OCI-LY3 (cell line): ENCODE data around the gene SPEF2.

Experiments
- H2AFZ ChIP-seq: fragments of 200-600, 300-600 bp; shearing (Covaris generic); 2 replicates; pipeline ENCODE4 v1.6.0; 2014; ENCODE audit warnings: antibody characterized with exemption, low read depth, low read length
- H3K27ac ChIP-seq: fragments of 200-600, 300-600 bp; sonication (generic); 2 replicates; pipeline ENCODE4 v1.5.1; 2014; ENCODE audit warnings: mild to moderate bottlenecking, low read length, moderate library complexity, mixed read lengths
- H3K27me3 ChIP-seq: fragments of 200-600, 300-600 bp; sonication (generic); 2 replicates; pipeline ENCODE4 v1.6.1; 2014; ENCODE audit warnings: low read depth, low read length, mixed read lengths
- H3K36me3 ChIP-seq: fragments of 200-600, 300-600 bp; sonication (generic); replicated peaks from 2 replicates; pipeline ENCODE3; 2014; ENCODE audit warnings: low read depth, low read length, mixed read lengths
- H3K4me1 ChIP-seq: fragments of 300-600, 200-600 bp; sonication (generic); 2 replicates; pipeline ENCODE4 v1.6.1; 2014; ENCODE audit warnings: low read length, mixed read lengths
- H3K4me2 ChIP-seq: fragments of 200-600, 300-600 bp; sonication (generic); 2 replicates; pipeline ENCODE4 v1.6.1; 2014; ENCODE audit warnings: low read length, mixed read lengths
- H3K4me3 ChIP-seq: fragments of 300-600, 200-600 bp; sonication (generic); 2 replicates; pipeline ENCODE4 v1.5.1; 2014; ENCODE audit warnings: antibody characterized with exemption, mild to moderate bottlenecking, low read length, moderate library complexity
- H3K79me2 ChIP-seq: fragments of 300-600, 200-600 bp; shearing (Covaris generic); 2 replicates; pipeline ENCODE4 v1.6.1; 2014; ENCODE audit warnings: mild to moderate bottlenecking, low read length, mixed read lengths
- H3K9ac ChIP-seq: fragments of 300-600, 200-600 bp; shearing (Covaris generic); 2 replicates; pipeline ENCODE4 v1.6.0; 2014; ENCODE audit warnings: mild to moderate bottlenecking, low read length, moderate library complexity
- H3K9me3 ChIP-seq: fragments of 200-600, 300-600 bp; shearing (Covaris generic); 2 replicates; pipeline ENCODE4 v1.6.1; 2014; ENCODE audit warnings: low read length, mixed read lengths; ENCODE audit not compliant: insufficient read depth
- H4K20me1 ChIP-seq: fragments of 200-600, 300-600 bp; sonication (generic); 2 replicates; pipeline ENCODE4 v1.6.1; 2016; ENCODE audit warnings: low read length, mixed read lengths; ENCODE audit not compliant: insufficient read depth
- CTCF ChIP-seq: fragments of 200-600, 300-600 bp; sonication (generic); IDR thresholded peaks from 2 replicates; pipeline ENCODE4 v1.5.1; 2014; ENCODE audit warnings: antibody characterized with exemption, low read length, low read depth
- EZH2phosphoT487 ChIP-seq: fragments of 200-600 bp; shearing (Covaris generic); IDR thresholded peaks from 2 replicates; pipeline ENCODE4 v1.6.1; 2018; ENCODE audit warnings: antibody characterized with exemption, mixed run types, low read depth

The SPEF2 gene

GRCh38 chr5:35660451-35660850, 42.8 kb downstream of the SPEF2 start:
- H3K4me1 ChIP-seq, result no peaks in the 10 kb centered on the region
- no peaks in the 10 kb centered on the region for H3K9me3 ChIP-seq
- H3K36me3 ChIP-seq, result no peaks in the 10 kb centered on the region
- H3K4me3 ChIP-seq, result no peak overlapping the region
- no peaks in the 10 kb centered on the region for H3K79me2 ChIP-seq
- no peak overlapping the region for H3K4me2 ChIP-seq
- TF ChIP-seq EZH2phosphoT487 (no peak), CTCF (no peak)
- no peaks in the 10 kb centered on the region for H4K20me1 ChIP-seq
- no peak overlapping the region for H2AFZ ChIP-seq
- H3K9ac ChIP-seq, result no peak overlapping the region
- no peak overlapping the region for H3K27ac ChIP-seq
- H3K27me3 ChIP-seq, result no peaks in the 10 kb centered on the region

- H3K4me1 ChIP-seq, result peaks cover 12% of the 10 kb centered on the region
- no peak overlapping the region for H2AFZ ChIP-seq
- no peak overlapping the region for H3K4me2 ChIP-seq
- no peaks in the 10 kb centered on the region for H3K9me3 ChIP-seq
- H3K9ac ChIP-seq, result no peak overlapping the region
- no peaks in the 10 kb centered on the region for H3K79me2 ChIP-seq
- no peaks in the 10 kb centered on the region for H3K36me3 ChIP-seq
- no peaks in the 10 kb centered on the region for H4K20me1 ChIP-seq
- H3K4me3 ChIP-seq, result no peak overlapping the region
- no peak overlapping the region for H3K27ac ChIP-seq
- TF ChIP-seq EZH2phosphoT487 (no peak), CTCF (no peak)
- peaks cover 18% of the 10 kb centered on the region for H3K27me3 ChIP-seq
These were observed 46.9 kb downstream of the SPEF2 start for GRCh38 chr5:35664584-35664983.

- no peak for TF ChIP-seq CTCF
- TF ChIP-seq EZH2phosphoT487, result no peak
- Histone ChIP-seq H3K79me2 (no peaks in the 10 kb centered on the region), H3K36me3 (no peaks in the 10 kb centered on the region), H4K20me1 (no peaks in the 10 kb centered on the region), H3K27ac (no peak overlapping the region), H3K4me1 (peaks cover 12% of the 10 kb centered on the region), H3K9me3 (no peaks in the 10 kb centered on the region), H3K9ac (no peak overlapping the region), H3K27me3 (peaks cover 19% of the 10 kb centered on the region), H3K4me3 (no peak overlapping the region), H3K4me2 (no peak overlapping the region), H2AFZ (no peak overlapping the region)
These were observed 47.4 kb downstream of the SPEF2 start for GRCh38 chr5:35665096-35665495.

- no peak overlapping the region for H3K27ac ChIP-seq
- peak overlapping the region; percentile 27; the same call in 1 of the 2 replicates for H3K4me2 ChIP-seq
- H3K36me3 ChIP-seq, result no peaks in the 10 kb centered on the region
- peaks cover 22% of the 10 kb centered on the region for H3K27me3 ChIP-seq
- no peak overlapping the region for H3K4me3 ChIP-seq
- TF ChIP-seq CTCF (no peak), EZH2phosphoT487 (no peak)
- H3K9ac ChIP-seq, result no peak overlapping the region
- H3K9me3 ChIP-seq, result no peaks in the 10 kb centered on the region
- no peak overlapping the region for H2AFZ ChIP-seq
- H3K4me1 ChIP-seq, result peaks cover 12% of the 10 kb centered on the region
- no peaks in the 10 kb centered on the region for H4K20me1 ChIP-seq
- H3K79me2 ChIP-seq, result no peaks in the 10 kb centered on the region
These were observed 50.7 kb downstream of the SPEF2 start for GRCh38 chr5:35668319-35668718.
